GM12878 (cell line): ENCODE data around the gene ZBTB48. TPM values are rescaled to one million over a fixed set of nuclear protein-coding genes. Genes with fewer than 3 reads are reported as not detected.

Experiments used
- ATAC-seq: fragments of 200-7000 bp; cut with Tn5 transposase; 3 replicates; pipeline ENCODE4 v1.9.1; 2020; ENCODE audit warnings: mild to moderate bottlenecking, moderate library complexity
- BruUV-seq: library from RNA; stranded (reverse); fragments of 400-500 nt; replicated peaks from 2 replicates; lab custom pipeline; 2021; lab: Mats Ljungman, UMichigan
- CTCF ChIA-PET: fragments of 300-600 bp; sonication (Branson Sonifier 250); formaldehyde crosslinking; extraction: SDS; loops from one replicate; lab custom pipeline; 2021; ENCODE audit warnings: inconsistent platforms; lab: Yijun Ruan, JAX
- POLR2A ChIA-PET: fragments of 350-600 bp; formaldehyde crosslinking; extraction: SDS; loops from one replicate; lab custom pipeline; 2021; ENCODE audit warnings: inconsistent platforms; lab: Charles Lee
- RAD21 ChIA-PET: fragments of 300-600 bp; sonication (Branson Sonifier 250); formaldehyde crosslinking; loops from one replicate; lab custom pipeline; 2023; ENCODE audit warnings: antibody characterized with exemption; ENCODE audit not compliant: unreplicated experiment; lab: Charles Lee
- SMC1A ChIA-PET: fragments of 300-600 bp; sonication (Branson Sonifier 250); formaldehyde crosslinking; loops from one replicate; lab custom pipeline; 2023; ENCODE audit not compliant: unreplicated experiment, uncharacterized antibody; lab: Charles Lee
- DNase-seq: peaks from one replicate; pipeline ENCODE4 v3.0.0-alpha.2; 2011; ENCODE audit warnings: low read depth, low spot score
- FAIRE-seq: peaks from 3 replicates; lab custom pipeline; 2011; peaks lifted over from hg19 to GRCh38; lab: Jason Lieb, UNC
- H2AFZ ChIP-seq: 2 replicates; pipeline ENCODE4 v1.6.0; 2011; ENCODE audit warnings: low read depth, low read length, control low read depth; ENCODE audit not compliant: control insufficient read depth
- H3K27ac ChIP-seq: 2 replicates; pipeline ENCODE4 v1.5.1; 2011; ENCODE audit warnings: control low read depth; ENCODE audit not compliant: control insufficient read depth, insufficient read depth
- H3K27me3 ChIP-seq, 2 experiments: replicated peaks in 1 of 2; 2 replicates each; pipeline versions ENCODE4 v1.6.0 to v1.6.1; 2011; ENCODE audit warnings: low read length in 1 of 2; ENCODE audit not compliant: control insufficient read depth in 2 of 2, insufficient read depth in 2 of 2
- H3K36me3 ChIP-seq, 2 experiments: 2 replicates each; pipeline ENCODE4 v1.5.1; 2011; ENCODE audit warnings: low read length in 1 of 2; ENCODE audit not compliant: control insufficient read depth in 2 of 2, insufficient read depth in 2 of 2
- H3K4me1 ChIP-seq: 2 replicates; pipeline ENCODE4 v1.6.1; 2011; ENCODE audit warnings: mild to moderate bottlenecking, low read length, moderate library complexity, mixed read lengths; ENCODE audit not compliant: control insufficient read depth, insufficient read depth
- H3K4me2 ChIP-seq: 2 replicates; pipeline ENCODE4 v1.6.0; 2011; ENCODE audit warnings: control low read depth; ENCODE audit not compliant: control insufficient read depth, insufficient read depth
- H3K4me3 ChIP-seq: fragments of 200-600 bp; sonication (generic); 2 replicates; pipeline ENCODE4 v1.5.1; 2016
- H3K79me2 ChIP-seq: 2 replicates; pipeline ENCODE4 v1.6.0; 2011; ENCODE audit warnings: low read length; ENCODE audit not compliant: control insufficient read depth, insufficient read depth
- H3K9ac ChIP-seq: 2 replicates; pipeline ENCODE4 v1.8.0; 2011; ENCODE audit warnings: low read length, control low read depth, mixed read lengths; ENCODE audit not compliant: control insufficient read depth, insufficient read depth
- H3K9me3 ChIP-seq: replicated peaks from 3 replicates; pipeline ENCODE4 v1.5.1; 2011; ENCODE audit warnings: mild to moderate bottlenecking, low read length; ENCODE audit not compliant: control insufficient read depth, insufficient read depth
- H4K20me1 ChIP-seq: 2 replicates; pipeline ENCODE4 v1.6.0; 2011; ENCODE audit not compliant: control insufficient read depth, insufficient read depth
- EGR1 ChIP-seq, 2 experiments: IDR thresholded peaks; 1 replicate in 1 of 2; 2 replicates in 1 of 2; pipeline ENCODE4 v1.6.1; 2011 to 2012; ENCODE audit warnings: low read depth in 2 of 2, low read length in 2 of 2, borderline replicate concordance in 1 of 2, mild to moderate bottlenecking in 1 of 2, moderate library complexity in 1 of 2
- FOXK2 ChIP-seq: fragments of 450-650 bp; IDR thresholded peaks from 2 replicates; pipeline ENCODE4 v1.6.1; 2017; ENCODE audit warnings: mild to moderate bottlenecking, moderate library complexity
- JUND ChIP-seq: IDR thresholded peaks from 2 replicates; pipeline ENCODE4 v1.6.1; 2012; ENCODE audit warnings: low read depth, mild to moderate bottlenecking, low read length, improper control_type of control experiment, moderate library complexity
- NR2C2 ChIP-seq: IDR thresholded peaks from 2 replicates; pipeline ENCODE4 v1.6.1; 2011; ENCODE audit warnings: borderline replicate concordance, low read depth; ENCODE audit not compliant: control insufficient read depth, insufficient read length
- PML ChIP-seq: IDR thresholded peaks from 2 replicates; pipeline ENCODE4 v1.6.1; 2012; ENCODE audit warnings: low read length, inconsistent platforms
- SMARCA5 ChIP-seq: fragments of 450-650 bp; IDR thresholded peaks from 2 replicates; pipeline ENCODE4 v1.6.1; 2017; ENCODE audit warnings: mild to moderate bottlenecking
- TAF1 ChIP-seq: IDR thresholded peaks from 2 replicates; pipeline ENCODE4 v1.6.1; 2011; ENCODE audit warnings: mild to moderate bottlenecking, low read depth, low read length, borderline replicate concordance
- TCF12 ChIP-seq: IDR thresholded peaks from 2 replicates; pipeline ENCODE4 v1.6.1; 2011; ENCODE audit warnings: low read depth, mild to moderate bottlenecking, low read length
- WGBS: methylation state at CpG from one replicate; pipeline ENCODE4 v1.1.6; 2016; ENCODE audit warnings: low lambda C conversion rate; ENCODE audit not compliant: insufficient replicate concordance, insufficient coverage; ENCODE audit errors: missing lambda C conversion rate; 5-methylcytosine and 5-hydroxymethylcytosine counted together
- in situ Hi-C: fragments of 300-500 bp; cut with MboI; formaldehyde crosslinking; loops from 9 replicates; pipeline ENCODE4 v1.14.3; 2018; ENCODE audit warnings: mixed read lengths
- intact Hi-C: fragments of 100-400 bp; cut with micrococcal nuclease; formaldehyde crosslinking; loops from one replicate; pipeline ENCODE4 v1.14.2; 2022; ENCODE audit not compliant: unreplicated experiment
- polyA plus RNA-seq, 11 experiments: library from polyadenylated mRNA; depleted of rRNA in 4 of 11; unstranded in 6 of 11; stranded (reverse) in 5 of 11; fragments of >200 nt; fragmentation: Nextera tagmentation in 4 of 11; fragmentation: Illumina TruSeq in 1 of 11; extraction: Ambion mirVana in 4 of 11; extraction: Trizol in 1 of 11; gene quantifications; 1 replicate in 1 of 11; 2 replicates in 10 of 11; pipeline versions ENCODE4 v1.2.1 to v1.2.3, GENCODE V29; 2011 to 2016; ENCODE audit warnings: inconsistent platforms in 2 of 11, missing spikeins in 2 of 11, low read depth in 1 of 11
- total RNA-seq, 4 experiments: library from RNA; depleted of rRNA in 3 of 4; stranded (reverse); fragments of >200 nt in 3 of 4; fragmentation: Illumina TruSeq in 1 of 4; extraction: Trizol in 1 of 4; gene quantifications; 2 replicates each; pipeline versions ENCODE4 v1.2.1 to v1.2.3, GENCODE V29; 2013 to 2021
- TF ChIP-seq, protein P1 (sequence below): fragments of 450-650 bp; IDR thresholded peaks from 2 replicates; pipeline ENCODE4 v1.6.1; 2016; ENCODE audit warnings: mild to moderate bottlenecking
- TF ChIP-seq, protein P2 (sequence below): IDR thresholded peaks from 2 replicates; pipeline ENCODE4 v1.6.1; 2012; ENCODE audit warnings: low read depth, low read length, improper control_type of control experiment

ZBTB48 gene
- total and polyA plus RNA-seq, 10 of the 15 experiments (the other 5 are each of a cell fraction or from before 2014, with no cell fraction given) = 1.00 to 25.3 (median 16.7) TPM

DNA sequence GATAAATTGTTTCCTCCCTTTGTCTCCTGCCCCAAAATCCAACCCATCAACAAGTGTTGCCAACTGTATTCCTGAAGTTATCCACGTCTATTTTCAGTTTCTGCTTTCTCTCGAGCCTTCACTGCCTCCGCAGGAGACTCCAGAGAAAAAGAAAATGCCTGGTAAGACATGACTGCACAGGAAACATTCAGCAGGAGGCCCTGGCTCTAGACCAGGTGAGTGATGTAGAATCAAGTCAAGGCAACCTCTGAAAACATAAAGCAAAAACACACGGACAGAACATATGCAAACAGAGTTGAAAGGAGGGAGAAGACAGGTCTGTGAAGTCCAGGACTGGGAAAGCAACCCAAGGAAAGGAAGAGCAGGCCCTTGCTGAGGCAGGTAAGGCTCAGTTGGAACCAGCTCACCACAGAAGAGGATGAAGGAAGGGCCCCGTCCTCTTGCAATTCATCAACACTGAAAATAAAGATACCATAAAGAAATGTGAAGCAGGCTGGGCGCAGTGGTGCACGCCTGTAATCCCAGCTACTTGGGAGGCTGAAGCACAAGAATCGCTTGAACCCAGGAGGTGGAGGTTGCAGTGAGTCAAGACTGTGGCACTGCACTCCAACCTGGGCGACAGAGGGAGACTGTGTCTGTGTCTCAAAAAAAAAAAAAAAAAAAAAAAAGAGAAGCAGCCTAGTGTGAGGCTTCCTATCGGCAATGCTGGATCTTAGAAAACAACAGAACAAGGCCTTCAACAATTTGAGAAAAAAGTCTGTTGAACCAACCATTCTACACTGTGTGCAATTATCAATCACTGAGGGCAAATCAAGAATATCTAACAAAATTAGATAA is 34.3 kb upstream of the ZBTB48 start:
- H3K27ac ChIP-seq = no peak overlapping the region
- peaks cover 9 to 13% of the 10 kb centered on the region in 2 experiments for H3K36me3 ChIP-seq
- no TSS peak for BruUV-seq
- RAD21 ChIA-PET = no interaction called here
- H3K79me2 ChIP-seq = no peaks in the 10 kb centered on the region
- 36% methylated on average over 10 of the region's 10 CpGs for WGBS
- H3K9me3 ChIP-seq = no peaks in the 10 kb centered on the region
- FAIRE-seq (no peak), DNase-seq (no peak), ATAC-seq (no peak)
- intact Hi-C loops (no loop called here), in situ Hi-C loops (no loop called here)
- SMC1A ChIA-PET = interaction anchor here (0.6 kb wide), 1 partner anchor 802 kb away, joined by 3 read pairs; no protein-coding TSS in a partner anchor
- no peak overlapping the region for H3K4me3 ChIP-seq
- H3K4me1 ChIP-seq = no peaks in the 10 kb centered on the region
- H3K9ac ChIP-seq = no peak overlapping the region
- no peak overlapping the region for H3K4me2 ChIP-seq
- POLR2A ChIA-PET = no interaction called here
- TF ChIP-seq, protein P1, sequence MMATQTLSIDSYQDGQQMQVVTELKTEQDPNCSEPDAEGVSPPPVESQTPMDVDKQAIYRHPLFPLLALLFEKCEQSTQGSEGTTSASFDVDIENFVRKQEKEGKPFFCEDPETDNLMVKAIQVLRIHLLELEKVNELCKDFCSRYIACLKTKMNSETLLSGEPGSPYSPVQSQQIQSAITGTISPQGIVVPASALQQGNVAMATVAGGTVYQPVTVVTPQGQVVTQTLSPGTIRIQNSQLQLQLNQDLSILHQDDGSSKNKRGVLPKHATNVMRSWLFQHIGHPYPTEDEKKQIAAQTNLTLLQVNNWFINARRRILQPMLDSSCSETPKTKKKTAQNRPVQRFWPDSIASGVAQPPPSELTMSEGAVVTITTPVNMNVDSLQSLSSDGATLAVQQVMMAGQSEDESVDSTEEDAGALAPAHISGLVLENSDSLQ = no peak
- TF ChIP-seq EGR1 (IDR thresholded peaks at IDR 0.05; ENCODE audit: borderline replicate concordance in 1 of 2, low read depth in 2 of 2, low read length in 2 of 2) = no peak
- no peak for TF ChIP-seq SMARCA5
- TF ChIP-seq TAF1 = no peak
- TF ChIP-seq, protein P2, sequence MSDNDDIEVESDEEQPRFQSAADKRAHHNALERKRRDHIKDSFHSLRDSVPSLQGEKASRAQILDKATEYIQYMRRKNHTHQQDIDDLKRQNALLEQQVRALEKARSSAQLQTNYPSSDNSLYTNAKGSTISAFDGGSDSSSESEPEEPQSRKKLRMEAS = no peak
- TF ChIP-seq JUND = no peak
- no peak for TF ChIP-seq NR2C2
- TF ChIP-seq TCF12 = no peak
- no peak for TF ChIP-seq PML
- TF ChIP-seq FOXK2 = no peak
- peaks cover 3% of the 10 kb centered on the region; the same call in 1 of the 2 replicates for H4K20me1 ChIP-seq
- no peak overlapping the region for H2AFZ ChIP-seq
- no peaks in the 10 kb centered on the region for H3K27me3 ChIP-seq
- CTCF ChIA-PET = no interaction called here
